ENCODE measurements around the gene ZDHHC13. TPM values are rescaled to one million over a fixed set of nuclear protein-coding genes. Genes with fewer than 3 reads are reported as not detected.

ZDHHC13 gene
- total RNA-seq, 1 experiment from 2014 or later, result 21.8 TPM

GRCh38 chr11:19105011-19105410, 12.0 kb upstream of the ZDHHC13 start:
- Histone ChIP-seq H3K79me2 (ENCODE audit: insufficient read depth, low read length) (no peaks in the 10 kb centered on the region), H3K4me2 (ENCODE audit: low read length) (no peak overlapping the region), H3K4me3 (replicated peaks in 1 of 2; ENCODE audit: low read depth in 1 of 2, low read length in 2 of 2) (no peak overlapping the region), H3K27me3 (ENCODE audit: insufficient read depth, low read length) (no peaks in the 10 kb centered on the region), H3K9ac (ENCODE audit: low read length) (no peak overlapping the region), H2AFZ (ENCODE audit: low read depth, low read length, poor library complexity, severe bottlenecking) (no peak overlapping the region), H4K20me1 (ENCODE audit: insufficient read depth) (no peaks in the 10 kb centered on the region), H3K4me1 (ENCODE audit: control insufficient read depth in 1 of 2, insufficient read depth in 2 of 2, low read length in 2 of 2) (no peaks in the 10 kb centered on the region), H3K27ac (ENCODE audit: low read depth, low read length) (no peak overlapping the region), H3K9me3 (ENCODE audit: control insufficient read depth in 1 of 2, insufficient read depth in 1 of 2, low read depth in 1 of 2, low read length in 2 of 2) (peaks cover 0 to 4% of the 10 kb centered on the region in 2 experiments; a peak in 1 of 4 replicates), H3K9me2 (ENCODE audit: insufficient read depth) (no peaks in the 10 kb centered on the region), H3K36me3 (ENCODE audit: control insufficient read depth in 1 of 2, insufficient read depth in 2 of 2, low read length in 2 of 2) (no peaks in the 10 kb centered on the region)
- intact Hi-C loops (cut with micrococcal nuclease), result no loop called here
- POLR2A ChIA-PET, result no interaction called here
- no TSS peak for BruUV-seq (replicated peaks)
- no peak for DNase-seq (ENCODE audit: low read depth, low spot score)
- ATAC-seq, result no peak
- RAD21 ChIA-PET (ENCODE audit: low non-redundant PET in 1 of 2, low total read pairs in 2 of 2, uncharacterized antibody in 2 of 2, unreplicated experiment in 2 of 2), result no interaction called here
- CTCF ChIA-PET, result no interaction called here
- no peak for TF ChIP-seq FOSL1 (IDR thresholded peaks at IDR 0.05; ENCODE audit: low read depth)
- no peak for TF ChIP-seq EGR1 (IDR thresholded peaks at IDR 0.05; ENCODE audit: low read depth)
- TF ChIP-seq ZFX (IDR thresholded peaks at IDR 0.05), result no peak

- ATAC-seq, result no peak
- CTCF ChIA-PET, result no interaction called here
- BruUV-seq (replicated peaks), result no TSS peak
- no peak for TF ChIP-seq EGR1 (IDR thresholded peaks at IDR 0.05; ENCODE audit: low read depth)
- no peak for TF ChIP-seq RAD21 (IDR thresholded peaks at IDR 0.05; ENCODE audit: low read depth)
- no peak for TF ChIP-seq POLR2AphosphoS5 (IDR thresholded peaks at IDR 0.05; ENCODE audit: low read depth, low read length)
- TF ChIP-seq SP1 (IDR thresholded peaks at IDR 0.05; ENCODE audit: low read depth), result no peak
- TF ChIP-seq TCF7L2 (IDR thresholded peaks at IDR 0.05; ENCODE audit: borderline replicate concordance, extremely low read depth, insufficient read depth, insufficient read length), result no peak
- TF ChIP-seq EZH2 (IDR thresholded peaks at IDR 0.05), result no peak
- no peak for TF ChIP-seq ATF3 (IDR thresholded peaks at IDR 0.05)
- TF ChIP-seq CEBPB (IDR thresholded peaks at IDR 0.05; ENCODE audit: low read depth), result no peak
- no peak for TF ChIP-seq SRF (IDR thresholded peaks at IDR 0.05; ENCODE audit: low read depth)
- TF ChIP-seq ZNF274 (IDR thresholded peaks at IDR 0.05; ENCODE audit: low read depth, low read length), result no peak
- TF ChIP-seq CTCF (IDR thresholded peaks at IDR 0.05 in 2 of 3, conservative IDR thresholded peaks at IDR 0.05 in 1 of 3; ENCODE audit: borderline replicate concordance in 1 of 3, insufficient read depth in 1 of 3, low read depth in 2 of 3, low read length in 2 of 3), result no peak
- TF ChIP-seq REST (IDR thresholded peaks at IDR 0.05; ENCODE audit: low read depth), result no peak
- no peak for TF ChIP-seq JUND (IDR thresholded peaks at IDR 0.05)
- TF ChIP-seq ZFX (IDR thresholded peaks at IDR 0.05), result no peak
- TF ChIP-seq EZH2phosphoT487 (IDR thresholded peaks at IDR 0.05; ENCODE audit: borderline replicate concordance), result no peak
- no peak for TF ChIP-seq MAX (IDR thresholded peaks at IDR 0.05)
Observed at GRCh38 chr11:19107125-19107524, 9.8 kb upstream of the ZDHHC13 start.

More at GRCh38 chr11:19107125-19107524, 9.8 kb upstream of the ZDHHC13 start:
- Histone ChIP-seq H3K4me3 (replicated peaks in 1 of 2; ENCODE audit: low read depth in 1 of 2, low read length in 2 of 2) (no peak overlapping the region), H3K27ac (ENCODE audit: low read depth, low read length) (no peak overlapping the region), H3K9me2 (ENCODE audit: insufficient read depth) (no peaks in the 10 kb centered on the region), H2AFZ (ENCODE audit: low read depth, low read length, poor library complexity, severe bottlenecking) (no peak overlapping the region), H3K36me3 (ENCODE audit: control insufficient read depth in 1 of 2, insufficient read depth in 2 of 2, low read length in 2 of 2) (no peaks in the 10 kb centered on the region), H3K9ac (ENCODE audit: low read length) (no peak overlapping the region), H3K4me2 (ENCODE audit: low read length) (no peak overlapping the region), H3K79me2 (ENCODE audit: insufficient read depth, low read length) (no peaks in the 10 kb centered on the region), H3K27me3 (ENCODE audit: insufficient read depth, low read length) (no peaks in the 10 kb centered on the region), H4K20me1 (ENCODE audit: insufficient read depth) (no peaks in the 10 kb centered on the region), H3K4me1 (ENCODE audit: control insufficient read depth in 1 of 2, insufficient read depth in 2 of 2, low read length in 2 of 2) (no peaks in the 10 kb centered on the region), H3K9me3 (ENCODE audit: control insufficient read depth in 1 of 2, insufficient read depth in 1 of 2, low read depth in 1 of 2, low read length in 2 of 2) (no peaks in the 10 kb centered on the region)
- ChIA-PET POLR2A (no interaction called here), RAD21 (ENCODE audit: low non-redundant PET in 1 of 2, low total read pairs in 2 of 2, uncharacterized antibody in 2 of 2, unreplicated experiment in 2 of 2) (no interaction called here)
- no peak for DNase-seq (ENCODE audit: low read depth, low spot score)
- intact Hi-C loops (cut with micrococcal nuclease), result no loop called here

All from HCT116 (cell line).